GM19035 (cell line): ENCODE data around the gene OR2AT4.
"Not testable (repeated sequence)": the region's sequence is repeated elsewhere in the genome, so short reads cannot be mapped to it uniquely, and the experiment has no call there.

Experiments
- ATAC-seq: cut with Tn5 transposase; IDR thresholded peaks from one replicate; pipeline ENCODE4 v1.9.1; 2021; ENCODE audit not compliant: unreplicated experiment

Gene OR2AT4

DNA sequence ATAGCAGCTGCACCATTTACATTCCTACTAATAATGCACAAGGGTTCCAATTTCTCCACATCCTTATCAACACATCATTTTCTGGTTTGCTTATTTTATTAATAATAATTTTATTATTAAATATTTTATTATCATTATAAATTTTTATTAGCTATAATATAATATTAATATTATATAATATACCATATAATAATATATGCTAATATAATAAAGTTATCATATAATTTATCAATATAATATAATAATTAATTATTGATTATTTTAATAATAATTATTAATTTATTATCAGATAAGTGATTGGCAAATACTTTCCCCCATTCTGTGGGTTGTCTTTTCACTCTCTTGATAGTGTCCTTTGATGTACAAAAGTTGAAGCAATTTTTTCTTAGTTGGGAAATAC lies 27.7 kb downstream of the OR2AT4 start:
- no peak for ATAC-seq

DNA sequence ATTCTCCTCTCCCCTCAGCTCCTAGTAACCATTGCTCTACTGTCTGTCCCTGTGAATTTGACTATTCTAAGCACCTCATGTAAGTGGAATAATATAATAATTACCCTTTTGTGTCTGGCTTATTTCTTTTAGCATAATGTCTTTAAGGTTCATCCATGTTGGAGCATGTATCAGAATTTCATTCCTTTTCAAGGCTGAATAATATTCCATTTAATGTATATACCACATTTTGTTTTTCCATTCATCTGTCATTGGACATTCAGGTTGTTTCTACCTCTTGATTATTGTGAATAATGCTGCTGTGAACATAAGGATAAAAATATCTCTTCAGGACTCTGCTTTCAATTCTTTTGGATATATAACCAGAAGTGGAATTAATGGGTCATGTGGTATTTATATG lies 28.1 kb downstream of the OR2AT4 start:
- ATAC-seq, result no peak

DNA sequence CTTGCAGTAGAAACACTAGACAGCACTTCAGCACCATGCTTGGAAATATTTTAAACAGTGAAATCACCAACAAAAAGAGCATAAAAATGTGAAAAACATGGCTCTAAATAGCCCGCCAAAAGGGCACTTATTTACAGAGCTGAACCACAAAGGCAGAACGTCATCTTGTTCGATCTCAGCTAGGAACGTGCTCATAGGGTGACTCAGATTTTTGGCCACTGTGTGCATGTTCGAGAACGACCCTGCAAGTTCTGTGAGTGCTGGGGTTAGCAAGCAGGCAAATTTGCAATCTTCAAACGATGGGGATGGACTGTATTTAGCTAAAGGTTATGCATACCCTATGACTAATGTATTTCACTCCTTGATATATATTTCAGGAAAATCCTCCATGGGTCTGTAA lies 30.6 kb downstream of the OR2AT4 start:
- ATAC-seq, result no peak

DNA sequence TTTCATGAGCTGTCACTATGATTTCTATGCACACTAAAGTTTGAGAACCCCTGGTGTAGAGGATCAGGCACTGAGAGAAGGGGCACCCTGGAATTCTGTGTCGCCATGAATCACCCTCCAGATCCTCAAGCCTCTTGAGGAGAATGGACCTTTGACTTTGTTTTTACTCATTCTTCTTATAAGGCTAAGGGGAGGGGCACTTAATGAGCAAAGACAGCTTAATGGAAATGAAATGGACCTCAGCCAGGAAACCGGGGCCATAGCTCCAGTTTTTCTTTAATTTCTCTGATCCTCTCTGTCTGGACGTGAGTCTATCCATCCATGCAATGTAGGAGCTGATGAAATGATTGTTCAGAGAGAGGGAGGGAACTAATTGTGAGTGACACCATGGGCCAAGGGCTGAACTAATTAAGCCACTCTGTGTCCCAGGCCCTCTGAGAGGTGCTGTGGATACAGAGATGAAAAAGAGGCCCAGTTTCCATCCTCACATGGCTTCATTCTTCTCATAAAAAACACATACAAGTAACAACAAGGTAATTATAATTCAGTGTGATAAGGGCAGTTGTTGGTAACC lies 32.8 kb downstream of the OR2AT4 start:
- no peak for ATAC-seq

DNA sequence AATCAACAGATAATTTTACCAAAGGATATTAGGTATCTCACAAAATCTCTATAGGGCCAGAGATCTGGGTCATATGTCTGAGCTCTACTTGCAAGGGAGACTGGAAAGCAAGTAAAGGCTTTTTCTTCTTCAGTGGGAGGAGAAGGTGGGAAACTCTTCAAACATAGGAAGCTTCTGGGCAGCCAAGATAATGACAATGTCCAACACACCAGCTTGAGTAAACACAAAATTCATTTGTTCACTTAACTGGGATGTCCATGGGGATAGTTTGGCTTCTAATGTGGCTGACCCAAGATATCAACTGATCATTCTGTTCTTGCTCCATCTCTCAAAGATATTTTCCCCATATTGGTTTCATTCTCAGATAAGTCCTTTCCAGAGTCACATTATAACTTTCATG lies 37.4 kb downstream of the OR2AT4 start:
- ATAC-seq, result no peak

DNA sequence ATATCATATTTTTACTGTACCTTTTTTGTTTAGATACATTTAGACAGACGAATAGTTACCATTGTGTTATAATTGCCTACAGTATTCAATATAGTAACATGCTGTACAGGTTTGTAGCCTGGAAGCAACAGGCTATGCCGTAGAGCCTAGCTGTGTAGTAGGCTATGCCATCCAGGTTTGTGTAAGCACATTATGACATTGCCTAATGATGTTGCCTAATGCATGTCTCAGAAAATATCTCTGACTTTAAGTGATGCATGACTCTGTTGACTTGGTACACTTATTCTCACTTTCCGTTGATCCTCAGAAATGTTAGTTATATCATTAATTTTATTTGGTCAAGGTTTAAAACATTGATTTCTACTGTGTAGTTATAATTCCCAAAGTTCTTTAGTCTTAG lies 39.9 kb downstream of the OR2AT4 start:
- ATAC-seq, result no peak

DNA sequence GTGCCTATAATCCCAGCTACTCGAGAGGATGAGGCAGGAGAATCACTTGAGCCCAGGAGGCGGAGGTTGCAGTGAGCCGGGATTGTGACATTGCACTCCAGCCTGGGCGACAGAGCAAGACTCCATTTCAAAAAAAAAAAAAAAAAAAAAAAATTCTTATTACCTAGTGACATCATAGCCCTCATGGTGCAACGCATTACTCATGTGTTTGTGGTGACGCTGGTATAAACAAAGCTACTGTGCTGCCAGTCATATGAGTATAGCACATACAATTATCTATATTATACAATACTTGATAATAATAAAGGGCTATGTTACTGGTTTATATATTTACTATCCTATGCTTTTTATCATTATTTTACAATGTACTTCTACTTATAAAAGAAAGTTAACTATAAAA lies 41.2 kb downstream of the OR2AT4 start:
- no peak for ATAC-seq

DNA sequence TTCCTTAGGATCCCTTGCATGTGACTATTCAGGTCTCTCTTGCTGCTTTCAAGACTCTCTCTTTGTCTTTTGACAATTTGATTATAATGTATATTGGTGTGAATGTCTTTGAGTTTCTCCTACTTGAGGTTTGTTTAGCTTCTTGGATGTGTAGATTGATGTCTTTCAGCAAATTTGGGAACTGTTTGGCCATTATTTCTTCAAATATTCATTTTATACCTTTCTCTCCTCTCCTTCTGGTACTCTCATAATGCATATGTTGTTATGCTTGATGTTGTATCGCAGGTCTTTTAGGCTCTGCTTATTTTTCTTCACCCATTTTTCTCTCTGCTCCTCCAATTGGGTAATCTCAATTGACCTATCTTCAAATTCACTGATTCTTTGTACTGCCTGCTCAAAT lies 44.2 kb downstream of the OR2AT4 start:
- no peak for ATAC-seq

DNA sequence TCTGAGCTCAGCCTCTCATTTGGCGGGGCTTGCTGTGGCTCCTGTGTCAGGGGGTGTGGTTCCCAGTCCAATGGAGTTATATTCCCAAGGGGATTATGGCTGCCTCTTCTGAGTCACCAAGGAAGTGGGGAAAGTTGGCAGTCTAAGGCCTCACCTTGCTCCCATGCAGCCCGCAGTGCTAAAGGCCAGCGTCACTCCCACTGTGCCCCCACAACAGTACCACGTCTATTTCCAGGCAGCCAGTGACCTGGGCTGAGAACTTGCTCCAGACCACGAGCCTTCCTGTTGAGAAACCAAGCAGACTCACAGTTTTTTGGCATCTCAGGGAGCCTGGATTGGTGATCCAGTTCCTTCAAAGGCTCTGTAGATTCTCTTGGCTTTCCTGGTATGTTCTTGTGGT lies 45.6 kb downstream of the OR2AT4 start:
- no peak for ATAC-seq

DNA sequence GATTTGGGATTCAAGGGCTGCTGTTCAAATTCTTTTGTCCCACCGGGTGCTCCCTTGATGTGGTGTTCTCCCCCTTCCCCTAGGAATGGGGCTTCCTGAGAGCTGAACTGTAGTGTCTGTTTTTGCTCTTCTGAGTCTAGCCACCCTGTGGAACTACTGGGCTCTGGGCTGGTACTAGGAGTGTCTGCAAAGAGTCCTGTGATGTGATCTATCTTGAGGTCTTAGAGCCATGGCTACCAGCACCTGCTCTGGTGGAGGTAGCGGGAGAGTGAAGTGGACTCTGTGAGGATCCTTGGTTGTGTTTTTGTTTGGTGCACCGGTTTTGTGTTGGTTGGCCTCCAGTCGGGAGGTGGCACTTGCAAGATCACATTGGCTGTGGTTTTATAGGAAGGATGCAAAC lies 46.2 kb downstream of the OR2AT4 start:
- no peak for ATAC-seq

DNA sequence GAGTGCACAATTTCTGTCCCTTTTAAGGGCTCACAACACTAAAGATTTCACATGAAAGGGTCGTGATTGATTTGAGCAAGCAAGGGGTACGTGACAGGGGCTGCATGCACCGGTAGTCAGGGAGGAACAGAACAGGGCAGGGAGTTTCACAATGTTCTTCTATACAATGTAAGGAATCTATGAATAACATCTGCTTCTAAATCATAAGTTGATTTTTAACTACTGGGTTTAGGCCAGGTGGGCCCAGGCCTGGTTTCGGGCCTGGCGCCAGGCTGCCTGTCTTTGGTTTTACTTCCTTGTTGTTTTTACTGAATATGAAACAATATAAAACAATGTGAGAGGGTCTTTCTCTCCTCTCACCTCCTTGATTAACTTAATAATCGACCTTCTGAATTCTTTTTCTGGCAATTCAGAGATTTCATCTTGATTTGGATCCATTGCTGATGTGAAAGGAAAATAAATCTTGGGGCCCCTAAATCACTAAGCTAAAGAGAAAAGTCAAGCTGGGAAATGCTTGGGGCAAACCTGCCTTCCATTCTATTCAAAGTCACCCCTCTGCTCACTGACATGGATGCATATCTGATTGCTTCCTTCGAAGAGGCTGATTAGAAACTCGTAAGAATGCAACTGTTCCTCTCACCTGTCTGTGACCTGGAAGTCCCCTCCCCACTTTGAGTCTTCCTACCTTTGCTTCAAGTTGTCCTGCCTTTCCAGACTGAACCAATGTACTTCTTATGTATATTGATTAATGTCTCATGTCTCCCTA lies 47.0 kb downstream of the OR2AT4 start:
- ATAC-seq, result not testable (repeated sequence)

DNA sequence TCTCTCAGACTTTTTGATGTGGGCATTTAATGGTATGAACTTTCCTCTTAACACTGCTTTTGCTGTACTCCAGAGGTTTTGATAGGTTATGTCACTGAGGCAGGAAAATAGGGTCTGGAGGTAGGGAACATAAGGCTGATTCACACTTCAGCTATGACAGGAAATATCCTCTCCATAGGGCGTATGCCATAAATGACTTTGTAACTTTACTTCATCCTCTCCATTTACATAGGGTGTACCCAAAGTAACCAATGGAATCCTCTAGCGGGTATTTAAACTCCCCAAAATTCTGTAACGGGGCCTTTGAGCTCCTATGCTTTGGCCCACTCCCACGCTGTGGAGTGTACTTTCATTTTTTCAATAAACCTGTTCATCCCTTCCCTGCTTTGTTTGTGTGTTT lies 49.5 kb downstream of the OR2AT4 start:
- no peak for ATAC-seq

DNA sequence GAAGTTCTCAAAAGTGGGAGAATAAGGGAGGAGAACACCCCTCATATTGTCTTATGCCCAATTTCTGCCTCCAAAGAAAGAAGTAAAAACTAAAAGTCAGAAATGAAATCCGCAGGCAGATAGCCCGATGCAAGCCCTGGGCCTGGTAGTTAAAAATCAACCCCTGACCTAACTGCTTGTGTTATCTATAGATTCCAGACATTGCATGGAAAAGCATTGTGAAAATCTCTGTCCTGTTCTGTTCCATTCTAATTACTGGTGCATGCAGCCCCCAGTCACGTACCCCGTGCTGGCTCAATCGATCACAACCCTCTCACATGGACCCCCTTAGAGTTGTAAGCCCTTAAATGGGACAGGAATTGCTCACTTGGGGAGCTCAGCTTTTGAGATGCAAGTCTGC lies 50.0 kb downstream of the OR2AT4 start:
- not testable (repeated sequence) for ATAC-seq

DNA sequence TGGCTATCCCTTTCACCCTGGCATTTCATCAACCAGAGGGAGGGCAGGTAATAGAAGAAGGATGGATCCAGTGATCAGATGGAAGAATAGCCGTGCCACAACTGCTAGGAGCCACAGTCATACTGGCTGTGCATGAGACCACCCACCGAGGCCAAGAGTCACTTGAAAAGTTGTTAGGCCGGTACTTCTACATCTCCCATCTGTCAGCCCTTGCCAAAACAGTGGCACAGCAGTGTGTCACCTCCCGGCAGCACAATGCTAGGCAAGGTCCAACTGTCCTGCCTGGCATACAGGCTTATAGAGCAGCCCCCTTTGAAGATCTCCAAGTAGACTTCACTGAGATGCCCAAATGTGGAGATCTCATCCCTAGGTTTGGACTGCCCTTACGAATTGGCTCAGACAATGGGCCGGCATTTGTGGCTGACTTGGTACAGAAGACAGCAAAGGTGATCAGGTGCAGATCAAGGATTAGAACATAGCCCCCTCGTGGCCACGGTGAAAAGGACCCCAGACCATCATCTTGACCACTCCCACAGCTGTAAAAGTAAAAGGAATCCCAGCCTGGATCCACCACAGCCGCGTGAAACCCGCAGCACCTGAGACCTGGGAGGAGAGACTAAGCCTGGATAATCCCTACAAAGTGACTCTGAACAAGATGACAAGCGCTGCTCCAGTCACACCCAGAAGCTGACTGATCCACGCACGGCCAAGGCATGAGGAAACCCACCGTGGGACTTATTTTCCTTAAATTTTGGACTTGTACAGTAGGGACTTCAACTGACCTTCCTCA lies 52.1 kb downstream of the OR2AT4 start:
- ATAC-seq, result not testable (repeated sequence)

DNA sequence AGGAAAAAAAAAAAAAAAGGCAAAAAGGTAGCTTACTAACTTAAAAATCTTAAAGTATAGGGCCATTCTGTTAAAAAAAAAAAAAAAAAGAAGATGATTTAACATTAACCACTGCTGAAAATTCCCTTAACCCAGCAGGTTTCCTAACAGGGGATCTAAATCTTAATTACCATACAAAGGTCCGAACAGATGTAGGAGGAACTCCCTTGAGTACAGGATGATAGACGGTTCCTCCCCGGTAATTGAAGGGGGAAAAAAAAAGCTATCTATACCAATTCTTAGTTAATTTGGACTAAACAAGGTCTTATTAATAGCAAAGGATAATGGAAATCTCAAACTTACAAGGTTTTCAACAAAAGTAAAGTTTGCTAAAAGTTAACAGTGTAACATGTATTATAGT lies 54.9 kb downstream of the OR2AT4 start:
- not testable (repeated sequence) for ATAC-seq

DNA sequence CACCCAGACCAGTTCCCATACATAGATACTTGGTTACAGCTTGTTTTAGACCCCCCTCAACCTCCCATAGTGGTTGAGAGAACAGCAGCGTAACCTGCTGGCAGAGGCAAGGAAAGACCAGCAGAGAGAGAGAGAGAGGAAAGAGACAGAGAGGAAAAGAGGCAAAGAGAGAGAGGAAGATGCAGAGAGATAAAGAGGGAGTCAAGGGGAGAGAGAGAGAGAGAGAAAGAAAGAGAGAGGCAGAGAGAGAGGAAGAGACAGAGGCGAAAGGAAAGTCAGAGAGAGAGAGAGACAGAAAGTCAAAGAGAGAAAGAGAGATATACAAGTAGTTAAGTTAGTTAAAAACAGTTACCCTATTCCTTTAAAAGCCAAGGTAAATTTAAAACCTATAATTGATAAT lies 55.4 kb downstream of the OR2AT4 start:
- no peak for ATAC-seq

DNA sequence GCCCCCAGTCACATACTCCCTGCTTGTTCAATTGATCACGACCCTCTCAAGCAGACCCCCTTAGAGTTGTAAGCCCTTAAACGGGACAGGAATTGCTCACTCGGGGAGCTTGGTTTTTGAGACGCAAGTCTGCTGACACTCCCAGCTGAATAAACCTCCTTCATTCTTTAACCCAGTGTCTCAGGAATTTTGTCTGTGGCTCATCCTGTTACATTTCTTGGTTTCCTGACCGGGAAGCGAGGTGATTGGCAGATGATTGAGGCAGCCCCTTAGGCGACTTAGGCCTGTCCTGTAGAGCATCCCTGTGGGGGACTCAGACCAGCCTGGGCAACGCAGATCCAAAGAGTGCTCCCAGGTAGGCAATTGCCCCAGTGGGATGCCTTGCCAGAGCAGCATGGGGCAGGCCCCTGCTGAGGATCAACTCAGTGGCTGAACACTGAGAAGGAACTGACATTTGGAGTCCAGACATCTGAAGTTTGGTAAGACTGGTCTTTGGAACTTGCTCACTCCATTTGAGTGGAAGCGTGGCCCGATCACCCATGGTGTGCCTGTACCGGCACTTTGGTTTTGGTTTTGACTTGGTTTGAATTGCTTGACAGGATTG lies 56.4 kb downstream of the OR2AT4 start:
- no peak for ATAC-seq

DNA sequence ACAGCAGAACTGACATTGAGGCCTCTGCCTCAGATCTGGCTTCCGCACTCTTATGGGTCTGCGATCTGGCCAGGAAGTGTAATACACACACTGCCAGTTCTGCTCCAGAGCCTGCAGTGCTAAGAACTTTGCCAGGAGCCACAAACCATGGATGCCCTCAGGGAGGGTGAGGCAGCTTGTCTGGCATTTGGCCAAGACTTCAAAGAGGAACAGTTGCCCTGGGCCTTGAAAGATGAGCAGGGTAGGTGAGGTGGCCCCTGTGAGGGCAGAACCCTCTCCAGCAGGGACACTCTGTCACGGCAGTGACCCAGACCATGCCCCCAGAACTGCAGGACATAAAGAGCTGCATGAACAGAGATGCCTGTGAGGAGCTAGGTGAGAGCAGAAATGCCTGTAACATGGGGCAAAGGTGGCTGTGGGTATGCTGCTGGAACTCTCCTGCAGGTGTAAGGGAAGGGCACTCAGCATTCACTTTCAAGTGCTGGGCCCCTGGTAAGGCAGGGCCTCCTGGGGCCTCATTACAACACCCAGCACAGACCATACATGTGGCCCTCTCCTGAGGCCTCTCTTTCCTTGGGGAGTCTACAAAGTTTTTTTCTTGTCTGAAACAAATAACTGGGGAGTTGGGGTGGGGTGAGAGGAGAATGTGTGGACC lies 60.6 kb downstream of the OR2AT4 start:
- no peak for ATAC-seq

DNA sequence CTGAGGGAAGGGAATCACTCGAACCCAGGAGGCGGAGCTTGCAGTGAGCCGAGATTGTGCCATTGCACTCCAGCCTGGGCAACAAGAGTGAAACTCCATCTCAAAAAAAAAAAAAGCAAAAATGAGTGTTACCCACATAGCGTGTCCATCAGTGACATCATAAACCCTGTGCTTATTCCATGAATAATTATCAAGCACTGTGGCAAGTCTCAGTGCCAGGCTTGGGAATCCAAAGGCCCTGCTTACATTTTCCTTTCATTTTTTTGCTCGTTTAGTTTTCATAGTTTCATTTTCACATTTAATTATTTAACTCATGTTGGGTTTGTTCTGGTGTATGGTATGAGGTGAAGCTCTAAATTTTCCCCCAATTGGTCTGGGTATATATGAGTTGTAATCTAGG lies 61.4 kb downstream of the OR2AT4 start:
- no peak for ATAC-seq

DNA sequence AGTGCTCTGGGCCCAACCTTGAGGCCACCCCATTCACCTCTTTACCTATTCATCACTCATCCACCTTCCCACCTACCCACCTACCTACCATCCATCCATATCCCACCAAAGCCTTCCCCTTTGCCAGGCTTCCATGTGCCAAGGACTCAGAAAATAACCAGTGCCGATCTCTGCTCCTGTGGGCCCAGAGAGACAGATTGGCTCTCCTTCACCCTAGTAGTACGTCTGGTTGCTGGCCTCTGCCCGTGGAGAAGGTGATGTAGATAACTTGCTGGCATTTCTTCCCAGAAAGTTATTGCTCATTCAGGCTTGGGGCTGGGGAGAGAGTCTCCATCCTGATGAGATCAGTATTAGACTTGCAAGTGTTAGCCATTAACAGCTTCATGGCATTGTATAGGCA lies 62.8 kb downstream of the OR2AT4 start:
- no peak for ATAC-seq

DNA sequence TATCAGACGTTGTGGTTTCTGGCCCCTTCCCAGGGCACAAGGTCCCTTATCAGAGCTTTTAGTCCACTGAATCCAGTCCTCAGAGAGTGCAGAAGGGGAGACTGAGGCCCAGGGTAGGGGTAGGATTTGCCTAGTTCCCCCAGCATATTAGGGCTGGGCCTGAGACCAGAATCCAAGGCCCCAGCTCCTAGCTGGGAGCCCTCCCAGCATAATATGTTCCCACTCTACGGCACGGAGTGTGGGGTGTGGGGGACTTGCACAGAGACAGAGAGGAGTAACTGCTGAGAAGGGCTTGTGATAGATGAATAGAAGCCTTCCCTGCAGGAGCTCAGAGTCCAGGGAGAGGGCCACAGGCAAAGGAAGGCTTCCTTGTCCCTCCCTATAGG lies 64.1 kb downstream of the OR2AT4 start:
- ATAC-seq, result no peak
